ENCODE measurements around the gene C8A. TPM values are rescaled to one million over a fixed set of nuclear protein-coding genes. Genes with fewer than 3 reads are reported as not detected.

The C8A gene
- total and polyA plus RNA-seq, 10 of the 15 experiments (the other 5 are each of a cell fraction or from before 2014, with no cell fraction given), result not detected

- Histone ChIP-seq H3K9ac (ENCODE audit: control insufficient read depth, insufficient read depth, low read length) (no peak overlapping the region), H3K79me2 (ENCODE audit: control insufficient read depth, insufficient read depth, low read length) (no peaks in the 10 kb centered on the region), H3K9me3 (replicated peaks; ENCODE audit: control insufficient read depth, insufficient read depth, low read length) (no peaks in the 10 kb centered on the region), H3K27me3 (replicated peaks in 1 of 2; ENCODE audit: control insufficient read depth in 2 of 2, insufficient read depth in 2 of 2, low read length in 1 of 2) (no peaks in the 10 kb centered on the region; a peak in 1 of 4 replicates), H4K20me1 (ENCODE audit: control insufficient read depth, insufficient read depth) (no peaks in the 10 kb centered on the region), H3K27ac (ENCODE audit: control insufficient read depth, insufficient read depth) (no peak overlapping the region), H3K4me3 (no peak overlapping the region), H3K4me2 (ENCODE audit: control insufficient read depth, insufficient read depth) (no peak overlapping the region), H3K4me1 (ENCODE audit: control insufficient read depth, insufficient read depth, low read length) (no peaks in the 10 kb centered on the region), H2AFZ (ENCODE audit: control insufficient read depth, low read depth, low read length) (no peak overlapping the region), H3K36me3 (ENCODE audit: control insufficient read depth in 2 of 2, insufficient read depth in 2 of 2, low read length in 1 of 2) (no peaks in the 10 kb centered on the region)
- in situ Hi-C loops (cut with MboI) (no loop called here), intact Hi-C loops (cut with micrococcal nuclease; ENCODE audit: unreplicated experiment) (no loop called here)
- ChIA-PET CTCF (no interaction called here), RAD21 (ENCODE audit: unreplicated experiment) (no interaction called here), SMC1A (ENCODE audit: uncharacterized antibody, unreplicated experiment) (no interaction called here), POLR2A (no interaction called here)
- ATAC-seq (no peak), DNase-seq (ENCODE audit: low read depth, low spot score) (no peak), FAIRE-seq (no peak)
- TF ChIP-seq MTA3 (IDR thresholded peaks at IDR 0.05; ENCODE audit: borderline replicate concordance, low read length), result no peak
- no TSS peak for BruUV-seq (replicated peaks)
- 0% methylated on average over 1 of the region's 1 CpG for WGBS (ENCODE audit: insufficient coverage, insufficient replicate concordance, low lambda C conversion rate, missing lambda C conversion rate)
Observed at GRCh38 chr1:56921479-56921878, 66.9 kb downstream of the C8A start.

- FAIRE-seq, result no peak
- H3K4me2 ChIP-seq (ENCODE audit: control insufficient read depth, insufficient read depth), result no peak overlapping the region
- BruUV-seq (replicated peaks), result no TSS peak
Observed at GRCh38 chr1:56922070-56922469, 67.5 kb downstream of the C8A start.

More at GRCh38 chr1:56922070-56922469, 67.5 kb downstream of the C8A start:
- no peak overlapping the region for H2AFZ ChIP-seq (ENCODE audit: control insufficient read depth, low read depth, low read length)
- in situ Hi-C loops (cut with MboI) (no loop called here), intact Hi-C loops (cut with micrococcal nuclease; ENCODE audit: unreplicated experiment) (no loop called here)
- TF ChIP-seq STAT1 (conservative IDR thresholded peaks at IDR 0.05) (no peak), SPI1 (IDR thresholded peaks at IDR 0.05; ENCODE audit: borderline replicate concordance, insufficient read depth, low read depth, low read length) (peak; percentile 82), SMARCA5 (IDR thresholded peaks at IDR 0.05) (0 out of 2 replicates have a peak, but pooled peaks have one; percentile 57), ATF7 (IDR thresholded peaks at IDR 0.05; ENCODE audit: low read depth) (peak; percentile 80), ZSCAN29 (IDR thresholded peaks at IDR 0.05) (no peak)
- no peaks in the 10 kb centered on the region for H3K36me3 ChIP-seq (ENCODE audit: control insufficient read depth in 2 of 2, insufficient read depth in 2 of 2, low read length in 1 of 2)
- SMC1A ChIA-PET (ENCODE audit: uncharacterized antibody, unreplicated experiment), result no interaction called here
- WGBS (ENCODE audit: insufficient coverage, insufficient replicate concordance, low lambda C conversion rate, missing lambda C conversion rate), result 7% methylated on average over 4 of the region's 4 CpGs
- no peaks in the 10 kb centered on the region for H3K4me1 ChIP-seq (ENCODE audit: control insufficient read depth, insufficient read depth, low read length)
- no peaks in the 10 kb centered on the region; a peak in 1 of 4 replicates for H3K27me3 ChIP-seq (replicated peaks in 1 of 2; ENCODE audit: control insufficient read depth in 2 of 2, insufficient read depth in 2 of 2, low read length in 1 of 2)
- H3K4me3 ChIP-seq, result no peak overlapping the region
- no peaks in the 10 kb centered on the region for H4K20me1 ChIP-seq (ENCODE audit: control insufficient read depth, insufficient read depth)
- peak; percentile 95 for ATAC-seq
- POLR2A ChIA-PET, result no interaction called here
- no peak overlapping the region for H3K27ac ChIP-seq (ENCODE audit: control insufficient read depth, insufficient read depth)
- H3K9ac ChIP-seq (ENCODE audit: control insufficient read depth, insufficient read depth, low read length), result no peak overlapping the region
- no peaks in the 10 kb centered on the region for H3K79me2 ChIP-seq (ENCODE audit: control insufficient read depth, insufficient read depth, low read length)
- H3K9me3 ChIP-seq (replicated peaks; ENCODE audit: control insufficient read depth, insufficient read depth, low read length), result no peaks in the 10 kb centered on the region
- no peak for DNase-seq (ENCODE audit: low read depth, low spot score)
- CTCF ChIA-PET, result no interaction called here
- RAD21 ChIA-PET (ENCODE audit: unreplicated experiment), result no interaction called here

Measured in GM12878 (cell line).